Activated naive CD4-positive, alpha-beta T cell treated with anti-CD3 and anti-CD28 coated beads for 36 hours (primary cell): ENCODE data around the gene SF1. TPM values are rescaled to one million over a fixed set of nuclear protein-coding genes. Genes with fewer than 3 reads are reported as not detected.

ENCODE experiments used
- CTCF ChIA-PET: fragments of 350-600 bp; sonication (Branson Sonifier 250); formaldehyde crosslinking; loops from one replicate; lab custom pipeline; 2021; ENCODE audit warnings: antibody characterized with exemption; lab: Charles Lee
- DNase-seq: peaks from one replicate; pipeline ENCODE4 v3.0.0-alpha.2; 2020
- H3K27ac Mint-ChIP-seq: one replicate; pipeline ENCODE4 v1.8.0; 2021; ENCODE audit warnings: mild to moderate bottlenecking, mixed read lengths
- H3K27me3 Mint-ChIP-seq: one replicate; pipeline ENCODE4 v1.8.0; 2021; ENCODE audit warnings: low read depth, mixed read lengths
- H3K36me3 Mint-ChIP-seq: one replicate; pipeline ENCODE4 v1.8.0; 2021; ENCODE audit warnings: low read depth, mixed read lengths
- H3K4me1 Mint-ChIP-seq: one replicate; pipeline ENCODE4 v1.8.0; 2021; ENCODE audit warnings: low read depth, mixed read lengths
- H3K4me3 Mint-ChIP-seq: one replicate; pipeline ENCODE4 v1.8.0; 2021; ENCODE audit warnings: mild to moderate bottlenecking, moderate library complexity, mixed read lengths
- H3K9me3 Mint-ChIP-seq: one replicate; pipeline ENCODE4 v1.8.0; 2021; ENCODE audit warnings: mixed read lengths
- intact Hi-C: fragments of 100-400 bp; cut with micrococcal nuclease; formaldehyde crosslinking; loops from one replicate; pipeline ENCODE4 v1.15.1; 2023
- total RNA-seq, 2 experiments: library from RNA; stranded (reverse); gene quantifications; one replicate each; pipeline ENCODE4 v1.2.3, GENCODE V29; 2021

SF1 gene
- total RNA-seq, 2 experiments from 2014 or later, result 303 to 320 TPM

- H3K27me3 Mint-ChIP-seq, result no peaks in the 10 kb centered on the region
- peak overlapping the region; percentile 97 for H3K4me3 Mint-ChIP-seq
- CTCF ChIA-PET, result interaction anchor here (0.6 to 1.7 kb wide), 4 partner anchors 66 to 895 kb away, joined by 3 to 6 read pairs (median 4); partner anchors contain the start of gene RASGRP2
- H3K9me3 Mint-ChIP-seq, result no peaks in the 10 kb centered on the region
- peaks cover 2% of the 10 kb centered on the region for H3K36me3 Mint-ChIP-seq
- H3K27ac Mint-ChIP-seq, result peak overlapping the region; percentile 84
- no peak for DNase-seq
- intact Hi-C loops, result loop anchor here (2.0 kb wide), 2 partner anchors 31 to 67 kb away; partner anchors contain the start of gene SF1
- H3K4me1 Mint-ChIP-seq, result peaks cover 20% of the 10 kb centered on the region
These were observed 31.5 kb upstream of the SF1 start for GRCh38 chr11:64809781-64810241.

DNA sequence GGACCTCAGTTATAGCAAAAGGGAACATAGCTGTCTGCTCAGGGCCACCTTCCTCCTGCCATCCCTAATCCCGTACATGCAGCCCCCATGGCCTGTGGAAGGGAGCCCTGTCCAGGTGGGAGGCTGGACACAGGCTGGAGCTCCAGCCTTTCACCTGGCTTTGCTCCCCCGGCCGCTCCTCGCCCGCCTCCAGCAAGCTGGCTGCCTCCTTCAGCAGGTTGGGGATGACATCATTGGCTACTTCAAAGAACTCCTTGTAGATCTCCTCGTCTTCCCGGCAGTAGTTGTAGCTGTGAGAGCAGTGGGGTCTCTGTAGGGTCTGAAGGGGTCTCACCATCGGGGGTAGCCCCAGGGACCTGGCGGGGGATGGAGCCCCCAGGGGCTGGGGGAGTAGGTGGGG is 27.1 kb upstream of the SF1 start:
- Mint-ChIP-seq H3K4me3 (no peak overlapping the region), H3K27ac (no peak overlapping the region), H3K4me1 (peaks cover 36% of the 10 kb centered on the region), H3K36me3 (peaks cover 2% of the 10 kb centered on the region), H3K27me3 (no peaks in the 10 kb centered on the region), H3K9me3 (no peaks in the 10 kb centered on the region)
- DNase-seq, result no peak
- intact Hi-C loops, result no loop called here
- CTCF ChIA-PET, result no interaction called here

DNA sequence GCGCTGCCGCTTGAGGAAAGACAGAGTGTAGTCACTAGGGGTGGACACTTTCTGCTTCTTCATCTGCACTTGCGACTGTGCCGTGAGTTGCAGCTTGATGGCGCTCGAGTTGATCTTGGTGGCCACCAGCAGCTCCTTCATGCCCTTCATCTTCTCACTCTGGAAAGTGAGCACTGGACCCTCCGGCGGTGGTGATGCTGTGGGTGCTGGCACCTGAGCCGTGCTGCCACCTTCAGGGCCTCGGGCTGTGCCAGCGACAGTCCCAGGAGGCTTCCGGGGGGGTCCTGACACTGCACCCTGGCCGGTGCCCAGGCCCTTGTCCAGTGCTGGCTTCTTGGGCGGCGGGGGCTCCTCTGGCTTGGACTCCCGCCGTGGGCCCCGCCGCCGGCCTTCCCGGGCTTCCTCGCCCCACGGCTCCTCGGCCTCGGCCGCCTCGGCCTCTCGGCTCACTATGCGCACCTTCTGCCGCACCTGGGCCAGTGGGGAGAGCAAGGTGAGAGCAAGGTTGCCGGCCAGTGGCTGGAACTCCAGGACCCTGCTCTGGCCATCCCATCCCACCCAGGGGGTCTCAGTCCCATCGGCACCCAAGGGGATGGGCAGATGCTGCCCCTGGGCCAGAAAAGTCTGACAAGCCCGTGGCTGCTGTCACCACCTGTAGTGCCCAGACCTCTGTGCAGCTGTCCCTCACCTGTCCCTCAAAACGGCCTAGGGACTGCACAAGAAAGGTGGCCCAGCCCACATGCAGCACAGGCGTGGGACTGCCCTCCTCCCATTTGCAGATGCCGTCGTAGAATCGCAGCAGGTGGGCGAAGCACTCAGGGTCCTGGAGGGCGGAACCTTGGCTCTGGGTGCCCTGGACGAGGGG is 26.2 kb upstream of the SF1 start:
- Mint-ChIP-seq H3K36me3 (peaks cover 2% of the 10 kb centered on the region), H3K27me3 (no peaks in the 10 kb centered on the region), H3K27ac (no peak overlapping the region), H3K9me3 (no peaks in the 10 kb centered on the region), H3K4me1 (peaks cover 33% of the 10 kb centered on the region), H3K4me3 (peak overlapping the region; percentile 78)
- intact Hi-C loops, result loop anchor here (5.0 kb wide), 1 partner anchor 1053 kb away; the partner anchor contains the start of gene CFL1
- no peak for DNase-seq
- CTCF ChIA-PET, result interaction anchor here (0.9 kb wide), 1 partner anchor 12 kb away, joined by 3 read pairs; no protein-coding TSS in a partner anchor

- H3K27ac Mint-ChIP-seq, result peak overlapping the region; percentile 89
- no peaks in the 10 kb centered on the region for H3K9me3 Mint-ChIP-seq
- H3K27me3 Mint-ChIP-seq, result no peaks in the 10 kb centered on the region
- CTCF ChIA-PET, result interaction anchor here (0.9 kb wide), 1 partner anchor 13 kb away, joined by 3 read pairs; no protein-coding TSS in a partner anchor
- peaks cover 30% of the 10 kb centered on the region for H3K4me1 Mint-ChIP-seq
- H3K36me3 Mint-ChIP-seq, result peaks cover 2% of the 10 kb centered on the region
- no peak for DNase-seq
- intact Hi-C loops, result loop anchor here (2.0 to 5.0 kb wide), 3 partner anchors 25 to 1053 kb away; partner anchors contain the start of genes CFL1, FAU, MRPL49 and SF1
- peak overlapping the region; percentile 78 for H3K4me3 Mint-ChIP-seq
These were observed 25.6 kb upstream of the SF1 start for GRCh38 chr11:64803846-64804345.

- peak within 1 kb of the TSS; percentile 89 for H3K27ac Mint-ChIP-seq
- intact Hi-C loops, result loop anchor here (2.0 to 5.0 kb wide), 3 partner anchors 25 to 1054 kb away; partner anchors contain the start of genes CFL1, FAU, MRPL49 and SF1
- DNase-seq, result peak; percentile 88
- no peaks in the 10 kb centered on the region for H3K27me3 Mint-ChIP-seq
- H3K9me3 Mint-ChIP-seq, result no peaks in the 10 kb centered on the region
- CTCF ChIA-PET, result interaction anchor here (0.9 kb wide), 1 partner anchor 13 kb away, joined by 3 read pairs; no protein-coding TSS in a partner anchor
- peaks cover 30% of the 10 kb centered on the region for H3K4me1 Mint-ChIP-seq
- peak within 1 kb of the TSS; percentile 81 for H3K4me3 Mint-ChIP-seq
- peaks cover 5% of the 10 kb centered on the region for H3K36me3 Mint-ChIP-seq
These were observed 25.0 kb upstream of the SF1 start, which contains the start of gene MAP4K2 for GRCh38 chr11:64803158-64803845. MAP4K2 (minus strand) TSS chr11:64803214; CDS start chr11:64803149, 65 bp downstream.

DNA sequence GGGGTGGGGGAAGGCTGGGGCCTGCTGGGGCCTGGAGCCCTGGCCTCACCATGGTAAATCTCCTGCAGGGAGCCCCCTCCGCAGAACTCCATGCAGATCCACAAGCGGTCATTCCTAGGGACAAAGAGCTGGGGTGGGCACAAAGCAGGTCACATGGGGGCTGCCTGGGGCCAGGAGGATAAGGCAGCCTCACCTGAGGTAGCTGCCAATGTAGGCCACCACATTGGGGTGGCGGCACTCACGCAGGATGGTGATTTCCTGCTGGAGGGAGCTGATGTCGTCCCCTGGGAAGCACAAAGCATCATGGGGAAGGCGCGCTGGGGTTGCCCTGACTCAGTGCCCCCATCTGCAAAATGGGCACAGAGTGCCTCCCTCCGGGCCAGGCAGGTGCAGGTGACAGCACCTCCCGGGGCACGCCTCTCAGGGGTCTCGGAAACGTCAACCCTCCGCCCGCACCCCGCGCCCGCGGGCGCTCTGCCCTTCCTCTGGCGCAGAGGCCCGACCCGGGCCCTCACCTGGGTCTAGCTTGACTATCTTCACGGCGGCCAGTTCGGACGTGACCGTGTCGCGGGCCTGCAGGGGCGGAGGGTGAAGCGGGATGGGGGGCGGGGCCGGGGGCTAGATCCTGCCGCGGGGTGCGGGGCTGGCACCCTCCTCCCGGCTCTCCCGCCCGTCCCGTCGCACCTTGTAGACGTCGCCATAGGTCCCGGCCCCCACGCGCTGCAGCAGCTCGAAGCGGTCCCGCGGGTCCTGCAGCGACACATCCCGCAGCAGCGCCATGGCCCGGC is 24.2 kb upstream of the SF1 start:
- Mint-ChIP-seq H3K4me3 (peak overlapping the region; percentile 81), H3K4me1 (peaks cover 27% of the 10 kb centered on the region), H3K36me3 (peaks cover 5% of the 10 kb centered on the region), H3K9me3 (no peaks in the 10 kb centered on the region), H3K27me3 (no peaks in the 10 kb centered on the region), H3K27ac (peak overlapping the region; percentile 85)
- CTCF ChIA-PET, result no interaction called here
- intact Hi-C loops, result loop anchor here (1.0 to 5.0 kb wide), 4 partner anchors 24 to 1055 kb away; partner anchors contain the start of genes CFL1, FAU, MRPL49 and SF1
- DNase-seq, result peak; percentile 71

DNA sequence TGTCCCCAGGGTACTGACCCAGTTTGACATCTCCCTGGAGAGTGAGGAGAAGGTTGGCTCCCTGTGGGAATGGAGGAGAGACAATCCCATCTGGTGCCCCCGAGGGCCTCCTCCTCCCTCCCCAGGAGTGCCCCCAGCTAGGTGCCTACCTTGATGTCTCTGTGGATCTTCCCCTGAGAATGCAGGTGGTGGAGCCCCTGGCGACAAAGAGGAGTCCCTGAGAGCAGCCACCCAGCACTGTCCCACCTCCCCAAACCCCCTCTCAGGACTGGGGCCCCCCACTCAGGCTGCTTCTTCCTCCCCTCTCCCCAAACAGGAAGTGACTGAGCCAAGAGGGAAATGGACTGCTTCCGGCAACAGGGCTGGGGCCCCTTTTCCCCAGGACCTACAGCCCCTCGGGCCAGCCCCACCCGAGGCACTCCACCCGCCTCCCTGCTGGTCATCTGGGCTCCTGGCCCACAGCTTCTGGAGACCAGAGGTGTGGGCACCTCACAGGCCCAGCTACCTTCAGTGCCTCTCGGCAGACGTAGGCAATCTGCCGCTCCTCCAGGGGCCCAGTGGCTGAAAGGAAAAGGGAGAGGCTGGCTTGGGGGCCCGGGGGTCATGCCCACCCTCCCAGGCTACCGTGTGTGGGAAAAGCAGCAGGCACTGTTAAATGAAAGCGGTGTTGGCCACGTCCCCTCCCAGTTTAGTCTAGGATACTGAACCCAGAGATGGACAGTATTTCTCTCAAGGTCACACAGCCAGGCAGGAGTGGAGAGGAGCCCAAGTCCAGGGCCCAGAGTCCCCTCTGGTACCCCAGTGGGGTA is 23.4 kb upstream of the SF1 start:
- H3K27ac Mint-ChIP-seq, result peak overlapping the region; percentile 85
- intact Hi-C loops, result loop anchor here (1.0 to 5.0 kb wide), 4 partner anchors 23 to 1056 kb away; partner anchors contain the start of genes CFL1, FAU, MRPL49 and SF1
- no peaks in the 10 kb centered on the region for H3K9me3 Mint-ChIP-seq
- peaks cover 6% of the 10 kb centered on the region for H3K36me3 Mint-ChIP-seq
- no peaks in the 10 kb centered on the region for H3K27me3 Mint-ChIP-seq
- CTCF ChIA-PET, result no interaction called here
- H3K4me3 Mint-ChIP-seq, result peak overlapping the region; percentile 81
- DNase-seq, result no peak
- peaks cover 28% of the 10 kb centered on the region for H3K4me1 Mint-ChIP-seq

DNA sequence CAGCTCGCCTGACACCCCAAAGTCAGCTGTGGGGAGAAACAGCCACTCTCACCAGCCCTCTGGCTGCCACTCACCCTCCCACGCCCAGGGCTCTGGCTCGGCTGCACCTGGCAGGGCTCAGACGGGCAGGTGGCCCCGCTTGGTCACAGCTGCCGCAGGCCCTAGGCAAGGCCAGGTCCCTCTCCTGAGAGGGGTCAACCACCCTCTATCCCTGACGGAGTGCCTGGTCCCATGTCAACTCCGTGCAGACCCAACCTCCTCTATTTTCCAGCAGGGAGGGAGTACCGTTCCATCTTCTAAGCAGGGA is 22.8 kb upstream of the SF1 start:
- peaks cover 9% of the 10 kb centered on the region for H3K36me3 Mint-ChIP-seq
- peak overlapping the region; percentile 81 for H3K4me3 Mint-ChIP-seq
- H3K4me1 Mint-ChIP-seq, result peaks cover 31% of the 10 kb centered on the region
- H3K9me3 Mint-ChIP-seq, result no peaks in the 10 kb centered on the region
- intact Hi-C loops, result loop anchor here (5.0 kb wide), 1 partner anchor 1056 kb away; the partner anchor contains the start of gene CFL1
- H3K27me3 Mint-ChIP-seq, result no peaks in the 10 kb centered on the region
- CTCF ChIA-PET, result no interaction called here
- DNase-seq, result no peak
- H3K27ac Mint-ChIP-seq, result peak overlapping the region; percentile 85

- DNase-seq, result no peak
- intact Hi-C loops, result loop anchor here (5.0 kb wide), 1 partner anchor 1057 kb away; the partner anchor contains the start of gene CFL1
- Mint-ChIP-seq H3K4me1 (peaks cover 35% of the 10 kb centered on the region), H3K4me3 (peak overlapping the region; percentile 81), H3K9me3 (no peaks in the 10 kb centered on the region), H3K36me3 (peaks cover 7% of the 10 kb centered on the region), H3K27ac (peak overlapping the region; percentile 85), H3K27me3 (no peaks in the 10 kb centered on the region)
- CTCF ChIA-PET, result interaction anchor here (0.5 kb wide), 1 partner anchor 473 kb away, joined by 4 read pairs; no protein-coding TSS in a partner anchor
These were observed 22.2 kb upstream of the SF1 start for GRCh38 chr11:64800303-64801157.
